GM21529 (cell line): ENCODE data around the gene TMEM184B.
"Not testable (repeated sequence)": the region's sequence is repeated elsewhere in the genome, so short reads cannot be mapped to it uniquely, and the experiment has no call there.

Experiments
- ATAC-seq: cut with Tn5 transposase; IDR thresholded peaks from one replicate; pipeline ENCODE4 v1.9.1; 2021; ENCODE audit not compliant: unreplicated experiment

TMEM184B gene

GRCh38 chr22:38249803-38250642 lies 22.8 kb downstream of the TMEM184B start:
- no peak for ATAC-seq

- ATAC-seq, result no peak
Measured at GRCh38 chr22:38249301-38249700, 23.5 kb downstream of the TMEM184B start.

- no peak for ATAC-seq
Measured at GRCh38 chr22:38248280-38248679, 24.5 kb downstream of the TMEM184B start.

- no peak for ATAC-seq
Measured at GRCh38 chr22:38247713-38248112, 25.1 kb downstream of the TMEM184B start.

GRCh38 chr22:38246692-38247091 lies 26.1 kb downstream of the TMEM184B start:
- ATAC-seq, result no peak

- ATAC-seq, result no peak
Measured at GRCh38 chr22:38246046-38246658, 26.7 kb downstream of the TMEM184B start.

GRCh38 chr22:38244106-38244505 lies 28.7 kb downstream of the TMEM184B start:
- ATAC-seq, result no peak

- no peak for ATAC-seq
Measured at GRCh38 chr22:38243007-38243765, 29.6 kb downstream of the TMEM184B start.

GRCh38 chr22:38240734-38241252 lies 32.0 kb downstream of the TMEM184B start:
- no peak for ATAC-seq

- ATAC-seq, result no peak
Measured at GRCh38 chr22:38239101-38239761, 33.6 kb downstream of the TMEM184B start.

- no peak for ATAC-seq
Measured at GRCh38 chr22:38238519-38239071, 34.2 kb downstream of the TMEM184B start.

GRCh38 chr22:38236786-38237185 lies 36.0 kb downstream of the TMEM184B start:
- no peak for ATAC-seq

- ATAC-seq, result no peak
Measured at GRCh38 chr22:38235240-38235850, 37.5 kb downstream of the TMEM184B start.

- ATAC-seq, result not testable (repeated sequence)
Measured at GRCh38 chr22:38233856-38234255, 39.0 kb downstream of the TMEM184B start.

GRCh38 chr22:38233427-38233826 lies 39.4 kb downstream of the TMEM184B start:
- no peak for ATAC-seq

- no peak for ATAC-seq
Measured at GRCh38 chr22:38232196-38232595, 40.6 kb downstream of the TMEM184B start.

- ATAC-seq, result no peak
Measured at GRCh38 chr22:38230916-38231315, 41.9 kb downstream of the TMEM184B start.

GRCh38 chr22:38230108-38230825 lies 42.5 kb downstream of the TMEM184B start:
- no peak for ATAC-seq

GRCh38 chr22:38228873-38229740 lies 43.7 kb downstream of the TMEM184B start:
- ATAC-seq, result no peak
